Adipocyte (in vitro differentiated cells): ENCODE measurements around the gene STX7.

Source experiments
- DNase-seq: peaks from one replicate; pipeline ENCODE4 v3.0.0-alpha.2; 2015; ENCODE audit warnings: low read depth
- H3K27me3 ChIP-seq: replicated peaks from 2 replicates; pipeline ENCODE4 v1.7.0; 2013; ENCODE audit warnings: mild to moderate bottlenecking, low read length, moderate library complexity; ENCODE audit not compliant: control insufficient read depth, insufficient read depth
- H3K36me3 ChIP-seq: 2 replicates; pipeline ENCODE4 v1.7.0; 2013; ENCODE audit warnings: low read length, mild to moderate bottlenecking, moderate library complexity; ENCODE audit not compliant: control insufficient read depth, insufficient read depth, severe bottlenecking
- H3K4me1 ChIP-seq: 2 replicates; pipeline ENCODE4 v1.7.0; 2013; ENCODE audit warnings: mild to moderate bottlenecking, low read length, moderate library complexity; ENCODE audit not compliant: control insufficient read depth, insufficient read depth
- H3K4me3 ChIP-seq: 2 replicates; pipeline ENCODE4 v1.7.0; 2013; ENCODE audit warnings: mild to moderate bottlenecking, low read length, moderate library complexity
- H3K9ac ChIP-seq: 2 replicates; pipeline ENCODE4 v1.7.0; 2013; ENCODE audit warnings: mild to moderate bottlenecking, low read length, moderate library complexity
- H3K9me3 ChIP-seq: 2 replicates; pipeline ENCODE4 v1.7.0; 2013; ENCODE audit warnings: mild to moderate bottlenecking, low read length, moderate library complexity; ENCODE audit not compliant: control insufficient read depth

Gene STX7

GRCh38 chr6:132410830-132411229, 102.1 kb downstream of the STX7 start:
- Histone ChIP-seq H3K9me3 (peaks cover 3% of the 10 kb centered on the region), H3K9ac (no peak overlapping the region), H3K27me3 (no peaks in the 10 kb centered on the region), H3K4me3 (no peak overlapping the region), H3K36me3 (no peaks in the 10 kb centered on the region), H3K4me1 (peaks cover 36% of the 10 kb centered on the region)
- no peak for DNase-seq

DNA sequence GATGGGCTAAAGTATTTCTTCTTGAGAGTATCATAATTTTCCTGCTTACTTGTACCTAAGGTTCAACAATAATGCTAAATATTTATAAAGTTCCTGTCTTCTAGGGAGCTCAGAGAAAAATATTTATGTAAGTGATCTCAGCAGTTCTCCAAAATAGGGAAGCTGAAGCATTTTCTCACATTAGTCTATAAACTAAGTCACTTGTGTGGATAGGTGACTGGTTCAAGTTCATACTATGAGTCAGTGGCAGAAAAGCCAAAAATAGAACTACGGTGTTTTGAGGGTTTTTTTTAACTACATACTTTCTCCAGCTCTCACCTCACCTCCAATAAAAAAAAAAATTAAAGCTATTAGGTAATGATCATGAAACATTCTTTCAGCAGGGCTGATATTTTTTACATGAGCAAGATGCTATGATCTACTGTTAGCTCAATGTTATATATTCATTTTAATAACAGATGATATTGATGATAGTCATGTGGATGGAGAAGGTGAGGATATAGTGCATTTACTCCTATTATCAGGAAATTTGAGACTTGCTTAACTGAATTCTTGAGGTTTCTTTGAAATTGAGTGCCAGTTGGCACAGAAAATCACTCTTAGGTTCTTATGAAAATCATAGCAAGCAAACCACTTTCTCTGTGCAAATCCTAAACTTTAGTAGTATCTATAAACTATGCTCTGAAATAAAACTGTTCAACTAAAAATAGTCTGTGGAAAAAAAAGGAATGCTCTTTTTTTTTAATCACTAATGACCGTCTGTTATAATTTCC, 107.6 kb downstream of the STX7 start:
- H3K36me3 ChIP-seq = no peaks in the 10 kb centered on the region
- H3K27me3 ChIP-seq = no peaks in the 10 kb centered on the region
- no peak overlapping the region for H3K9ac ChIP-seq
- no peak for DNase-seq
- peaks cover 27% of the 10 kb centered on the region for H3K4me1 ChIP-seq
- peak overlapping the region; percentile 37 for H3K4me3 ChIP-seq
- no peaks in the 10 kb centered on the region for H3K9me3 ChIP-seq

GRCh38 chr6:132404736-132405135, 108.2 kb downstream of the STX7 start:
- Histone ChIP-seq H3K9ac (no peak overlapping the region), H3K36me3 (no peaks in the 10 kb centered on the region), H3K9me3 (no peaks in the 10 kb centered on the region), H3K4me3 (peak overlapping the region; percentile 37), H3K4me1 (peaks cover 31% of the 10 kb centered on the region), H3K27me3 (no peaks in the 10 kb centered on the region)
- no peak for DNase-seq

GRCh38 chr6:132404330-132404729, 108.6 kb downstream of the STX7 start:
- Histone ChIP-seq H3K27me3 (no peaks in the 10 kb centered on the region), H3K4me1 (peaks cover 31% of the 10 kb centered on the region)
- no peak for DNase-seq

DNA sequence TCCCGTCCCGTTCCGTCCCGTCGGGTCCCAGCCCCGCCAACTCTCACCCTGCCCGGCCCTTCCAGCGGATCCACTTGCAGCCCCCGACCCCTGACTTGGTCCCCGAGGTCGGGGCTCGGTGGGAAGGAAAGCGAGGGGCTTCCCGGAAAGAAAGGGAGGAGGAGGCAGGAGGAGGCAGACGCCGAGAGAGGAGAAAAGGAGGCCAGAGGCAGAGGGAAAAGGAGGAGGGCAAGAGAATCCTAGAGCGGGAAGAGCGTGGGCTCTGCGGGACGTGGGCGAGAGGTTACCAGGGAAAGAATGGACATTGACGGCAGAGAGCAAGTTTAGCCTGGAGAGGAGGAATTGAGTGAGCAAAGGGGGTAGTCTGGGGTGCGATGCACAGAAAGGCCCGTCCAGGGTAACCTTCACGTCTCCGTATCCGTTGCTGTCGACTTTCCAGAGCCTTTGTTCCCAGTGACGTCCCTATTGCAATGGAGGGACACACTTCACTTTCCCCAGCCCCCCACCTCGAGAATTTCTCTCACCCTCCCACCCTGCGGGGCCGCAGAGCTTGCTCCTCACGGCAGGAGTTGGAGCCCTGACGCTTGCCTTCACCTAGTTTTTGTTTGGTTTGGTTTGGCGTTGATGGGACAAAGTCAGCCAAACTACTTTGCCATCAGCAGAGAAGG, 111.2 kb downstream of the STX7 start:
- DNase-seq = no peak
- Histone ChIP-seq H3K27me3 (no peaks in the 10 kb centered on the region), H3K9me3 (no peaks in the 10 kb centered on the region), H3K36me3 (no peaks in the 10 kb centered on the region), H3K4me1 (peaks cover 31% of the 10 kb centered on the region), H3K9ac (peak overlapping the region; percentile 89), H3K4me3 (peak overlapping the region; percentile 89)

More at GRCh38 chr6:132404330-132404729, 108.6 kb downstream of the STX7 start:
- H3K4me3 ChIP-seq = peak overlapping the region; percentile 37
- no peak overlapping the region for H3K9ac ChIP-seq
- no peaks in the 10 kb centered on the region for H3K9me3 ChIP-seq
- H3K36me3 ChIP-seq = no peaks in the 10 kb centered on the region

GRCh38 chr6:132400883-132401617, 111.9 kb downstream of the STX7 start, which contains the start of gene MOXD1:
TSS of gene MOXD1 (minus strand) at chr6:132401475. CDS start at chr6:132401426, 49 bp downstream.
- Histone ChIP-seq H3K36me3 (no peaks in the 10 kb centered on the region), H3K4me3 (peak within 1 kb of the TSS; percentile 89), H3K4me1 (peaks cover 27% of the 10 kb centered on the region), H3K9ac (peak within 1 kb of the TSS; percentile 89), H3K27me3 (no peaks in the 10 kb centered on the region), H3K9me3 (no peaks in the 10 kb centered on the region)
- DNase-seq = peak; percentile 84

DNA sequence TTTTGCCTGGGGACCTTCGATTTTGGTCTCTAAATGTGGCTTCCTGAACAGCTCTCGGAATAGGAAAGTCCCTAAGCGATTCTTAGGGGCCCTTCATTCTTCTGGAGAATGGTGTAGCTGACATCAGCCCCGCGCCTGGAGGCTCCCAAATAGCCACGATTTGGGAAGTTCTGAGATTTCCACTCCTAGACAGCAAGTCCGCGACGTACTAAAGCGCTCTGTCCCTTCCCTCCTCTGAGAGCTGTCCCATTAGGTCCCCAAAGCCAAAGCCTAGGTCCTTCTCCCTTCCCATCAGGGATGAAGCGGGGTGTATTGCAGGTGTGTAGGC, 112.4 kb downstream of the STX7 start:
- Histone ChIP-seq H3K4me1 (peaks cover 21% of the 10 kb centered on the region), H3K36me3 (no peaks in the 10 kb centered on the region), H3K9me3 (peaks cover 2% of the 10 kb centered on the region), H3K9ac (peak overlapping the region; percentile 89), H3K4me3 (peak overlapping the region; percentile 89), H3K27me3 (no peaks in the 10 kb centered on the region)
- DNase-seq = peak; percentile 7

DNA sequence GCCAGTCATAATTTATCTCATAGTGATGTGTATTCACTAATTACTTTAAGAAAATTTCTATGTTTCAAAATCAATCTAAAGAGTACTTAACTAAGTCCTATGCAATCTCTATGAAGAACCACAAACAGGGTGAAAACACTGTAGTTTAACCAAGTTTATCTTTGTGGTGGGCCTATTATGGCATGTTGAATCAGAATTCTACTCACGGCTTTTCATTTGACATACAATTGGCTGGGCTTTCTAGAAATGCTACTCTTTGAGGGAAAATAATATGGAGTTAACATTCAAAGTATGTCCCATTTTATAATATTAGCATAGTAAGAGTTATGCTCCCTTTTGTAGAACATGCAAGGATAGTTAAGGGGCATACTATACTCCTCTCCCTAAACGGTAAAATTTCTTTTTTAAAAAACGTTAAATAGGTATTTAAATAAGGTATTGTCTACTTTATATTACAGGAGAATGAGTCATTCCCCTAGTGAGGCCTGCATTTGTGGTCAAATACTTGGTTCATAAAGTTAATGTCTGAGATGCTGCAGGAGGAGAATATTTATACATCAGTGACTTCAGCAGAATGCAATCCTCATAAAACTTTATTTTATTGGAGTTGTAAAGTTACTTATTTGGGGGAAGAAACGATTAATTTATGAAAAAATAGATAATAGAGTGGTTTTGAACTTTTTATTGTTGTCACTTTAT, 113.4 kb downstream of the STX7 start:
- H3K4me1 ChIP-seq = peaks cover 12% of the 10 kb centered on the region
- no peak overlapping the region for H3K9ac ChIP-seq
- no peaks in the 10 kb centered on the region for H3K36me3 ChIP-seq
- H3K9me3 ChIP-seq = peaks cover 12% of the 10 kb centered on the region
- DNase-seq = peak; percentile 39
- peak overlapping the region; percentile 89 for H3K4me3 ChIP-seq
- H3K27me3 ChIP-seq = no peaks in the 10 kb centered on the region
